HCT116 (cell line): ENCODE data around the gene NAA11.

ENCODE experiments used
- ATF3 ChIP-seq: IDR thresholded peaks from 2 replicates; pipeline ENCODE4 v1.6.1; 2012
- CTCF ChIP-seq, 3 experiments: fragments of 200-600 bp in 1 of 3; sonication (generic) in 1 of 3; IDR thresholded peaks in 2 of 3; conservative IDR thresholded peaks in 1 of 3; 2 replicates each; pipeline ENCODE4 v1.5.1; 2012 to 2017; ENCODE audit warnings: low read depth in 2 of 3, low read length in 2 of 3, antibody characterized with exemption in 1 of 3, borderline replicate concordance in 1 of 3, control low read depth in 1 of 3, mild to moderate bottlenecking in 1 of 3, mixed read lengths in 1 of 3, mixed run types in 1 of 3, moderate library complexity in 1 of 3; ENCODE audit not compliant: insufficient read depth in 1 of 3
- ELF1 ChIP-seq: IDR thresholded peaks from 2 replicates; pipeline ENCODE4 v1.6.1; 2012; ENCODE audit warnings: low read depth, borderline replicate concordance
- EZH2 ChIP-seq: fragments of 200-600 bp; sonication (generic); IDR thresholded peaks from 2 replicates; pipeline ENCODE4 v1.6.1; 2017; ENCODE audit warnings: antibody characterized with exemption, mixed run types

- TF ChIP-seq CTCF (IDR thresholded peaks at IDR 0.05 in 2 of 3, conservative IDR thresholded peaks at IDR 0.05 in 1 of 3; ENCODE audit: borderline replicate concordance in 1 of 3, insufficient read depth in 1 of 3, low read depth in 2 of 3, low read length in 2 of 3) (no peak), ELF1 (no peak), ATF3 (no peak), EZH2 (no peak)
Observed at GRCh38 chr4:79334341-79334740, 8.5 kb upstream of the NAA11 start.
